GM10266 (cell line): ENCODE measurements around the gene CASP8.
"Not testable (repeated sequence)": the region's sequence is repeated elsewhere in the genome, so short reads cannot be mapped to it uniquely, and the experiment has no call there.

Source experiments
- DNase-seq: peaks from one replicate; pipeline ENCODE4 v3.0.0; 2012; ENCODE audit errors: extremely low spot score
- TF ChIP-seq, protein P1 (sequence below): IDR thresholded peaks from 2 replicates; pipeline ENCODE4 v1.5.1; 2012; ENCODE audit warnings: mild to moderate bottlenecking, low read depth; ENCODE audit not compliant: control insufficient read depth, insufficient read depth; ENCODE audit errors: missing control alignments

Gene CASP8

DNA sequence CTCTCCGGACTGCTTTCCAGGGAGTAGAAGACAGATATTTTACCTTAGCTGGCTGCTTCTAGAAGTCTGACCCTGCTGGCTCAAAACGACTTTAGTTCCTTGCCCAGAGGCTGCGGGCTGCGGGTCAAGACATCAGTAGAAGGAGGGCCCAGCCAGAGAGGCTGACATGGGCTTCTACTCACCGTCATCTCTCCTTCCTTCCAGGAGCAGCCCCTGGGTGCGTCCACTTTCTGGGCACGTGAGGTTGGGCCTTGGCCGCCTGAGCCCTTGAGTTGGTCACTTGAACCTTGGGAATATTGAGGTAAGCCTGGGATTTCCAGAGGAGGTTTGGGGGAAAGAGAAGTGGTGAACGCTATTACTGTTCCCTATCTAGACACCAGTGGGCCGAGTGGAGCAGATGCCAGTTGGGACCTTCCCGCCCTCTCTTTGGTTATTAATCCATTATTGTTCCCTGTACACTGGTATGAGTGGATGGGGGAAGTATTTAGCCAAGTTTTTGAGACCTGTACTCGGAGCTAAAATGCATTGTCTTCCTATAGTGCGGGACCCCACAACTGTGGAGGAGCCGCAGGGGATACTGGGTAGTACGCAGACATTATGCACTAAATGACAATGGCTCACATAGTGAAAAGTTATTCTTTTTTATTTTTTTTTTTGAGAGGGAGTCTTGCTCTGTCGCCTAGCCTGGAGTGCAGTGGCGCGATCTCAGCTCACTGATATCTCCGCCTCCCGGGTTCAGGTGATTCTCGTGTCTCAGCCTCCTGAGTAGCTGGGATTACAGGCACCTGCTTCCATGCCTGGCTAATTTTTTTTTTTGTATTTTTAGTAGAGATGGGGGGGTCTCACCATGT is 26.3 kb upstream of the CASP8 start:
- no peak for DNase-seq
- TF ChIP-seq, protein P1, sequence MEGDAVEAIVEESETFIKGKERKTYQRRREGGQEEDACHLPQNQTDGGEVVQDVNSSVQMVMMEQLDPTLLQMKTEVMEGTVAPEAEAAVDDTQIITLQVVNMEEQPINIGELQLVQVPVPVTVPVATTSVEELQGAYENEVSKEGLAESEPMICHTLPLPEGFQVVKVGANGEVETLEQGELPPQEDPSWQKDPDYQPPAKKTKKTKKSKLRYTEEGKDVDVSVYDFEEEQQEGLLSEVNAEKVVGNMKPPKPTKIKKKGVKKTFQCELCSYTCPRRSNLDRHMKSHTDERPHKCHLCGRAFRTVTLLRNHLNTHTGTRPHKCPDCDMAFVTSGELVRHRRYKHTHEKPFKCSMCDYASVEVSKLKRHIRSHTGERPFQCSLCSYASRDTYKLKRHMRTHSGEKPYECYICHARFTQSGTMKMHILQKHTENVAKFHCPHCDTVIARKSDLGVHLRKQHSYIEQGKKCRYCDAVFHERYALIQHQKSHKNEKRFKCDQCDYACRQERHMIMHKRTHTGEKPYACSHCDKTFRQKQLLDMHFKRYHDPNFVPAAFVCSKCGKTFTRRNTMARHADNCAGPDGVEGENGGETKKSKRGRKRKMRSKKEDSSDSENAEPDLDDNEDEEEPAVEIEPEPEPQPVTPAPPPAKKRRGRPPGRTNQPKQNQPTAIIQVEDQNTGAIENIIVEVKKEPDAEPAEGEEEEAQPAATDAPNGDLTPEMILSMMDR = no peak

DNA sequence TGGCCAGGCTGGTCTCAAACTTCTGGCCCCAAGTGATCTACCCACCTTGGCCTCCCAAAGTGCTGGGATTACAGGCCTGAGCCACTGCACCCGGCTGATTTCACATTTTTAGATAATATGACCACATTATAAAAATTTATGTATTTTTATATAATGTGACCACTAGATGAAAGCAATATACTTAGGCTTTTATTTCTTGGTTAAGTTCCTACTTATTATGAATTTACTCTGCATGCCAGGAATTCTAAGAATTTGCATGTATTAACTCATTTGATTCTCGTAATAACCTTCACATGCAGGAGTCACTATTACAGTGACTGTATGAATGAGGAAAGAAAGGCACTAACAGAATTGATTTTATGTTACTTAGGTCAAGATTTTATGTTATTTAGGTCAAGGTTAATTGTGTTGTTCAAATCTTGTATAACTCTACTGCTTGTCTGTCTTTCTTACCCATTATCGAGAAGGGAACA is 25.6 kb upstream of the CASP8 start:
- DNase-seq = no peak
- TF ChIP-seq, protein P1 = no peak

DNA sequence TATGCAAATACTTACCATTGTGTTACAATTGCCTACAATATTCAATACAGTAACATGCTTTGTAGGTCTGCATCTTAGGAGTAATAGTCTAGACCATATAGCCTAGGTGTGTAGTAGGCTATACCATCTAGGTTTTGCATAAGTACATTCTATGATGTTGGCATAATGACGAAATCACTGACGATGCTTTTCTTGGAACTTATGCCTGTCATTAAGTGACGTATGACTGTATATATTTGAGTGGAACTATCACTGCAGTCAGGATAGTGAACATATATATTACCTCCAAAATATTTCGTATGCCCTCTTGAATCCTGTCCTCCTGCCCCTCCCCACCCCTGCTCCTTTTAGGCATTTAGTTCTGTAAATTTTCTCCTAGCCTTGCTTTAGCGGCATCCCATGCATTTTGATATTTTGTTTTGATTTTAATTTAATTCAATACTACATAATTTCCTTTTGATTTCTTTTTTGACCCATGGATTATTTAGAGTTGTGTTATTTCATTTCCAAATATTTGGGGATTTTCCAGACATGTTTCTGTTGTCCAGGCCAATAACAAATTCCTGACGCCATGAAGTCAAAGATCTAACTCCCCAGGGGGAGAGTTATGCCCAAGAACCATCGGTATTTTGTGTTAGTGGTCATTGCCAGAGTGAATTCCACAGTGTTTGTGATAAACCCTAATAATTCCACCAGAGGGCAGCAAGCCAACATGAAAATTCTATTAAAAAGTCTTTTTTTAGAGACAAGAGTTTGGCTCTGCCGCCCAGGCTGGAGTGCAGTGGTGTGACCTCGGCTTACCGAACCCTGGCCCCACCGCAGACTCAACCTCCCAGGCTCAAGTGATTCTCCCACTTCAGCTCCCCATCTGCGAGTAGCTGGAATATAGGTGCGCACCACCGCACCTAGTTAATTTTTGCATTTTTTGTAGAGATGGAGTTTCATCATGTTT is 24.2 kb upstream of the CASP8 start:
- peak; percentile 58 for DNase-seq
- TF ChIP-seq, protein P1 = peak; percentile 53

DNA sequence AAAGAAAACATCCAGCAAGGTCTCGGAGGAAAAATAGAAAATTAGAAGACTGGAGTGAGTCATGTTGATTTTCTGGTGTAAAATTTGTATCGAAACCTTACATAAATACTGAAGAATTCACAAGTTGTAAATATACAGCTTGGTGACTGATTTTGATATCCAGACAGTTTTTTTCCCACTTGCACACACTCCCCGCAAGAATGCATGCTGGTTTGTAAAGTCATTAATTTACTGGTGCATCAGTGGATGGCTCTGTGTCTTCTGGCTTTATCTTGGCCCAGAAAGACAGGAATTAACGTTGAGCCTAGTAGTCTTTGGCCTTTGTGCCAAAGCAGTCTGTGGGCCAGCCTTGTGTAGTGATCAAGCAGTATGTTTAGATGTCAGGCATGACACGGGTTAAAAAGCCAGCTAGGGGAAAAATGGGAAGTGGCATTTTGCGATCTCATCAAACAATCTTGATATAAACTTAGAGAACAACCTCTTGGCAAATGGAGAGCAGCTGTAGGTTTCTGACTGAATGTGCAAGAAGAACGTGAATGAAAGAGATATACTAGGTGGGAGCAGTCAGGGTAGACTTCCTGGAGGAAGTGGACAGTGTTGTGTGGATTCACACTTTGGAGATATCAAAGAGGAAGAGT is 22.7 kb upstream of the CASP8 start:
- DNase-seq = no peak
- TF ChIP-seq, protein P1 = no peak

DNA sequence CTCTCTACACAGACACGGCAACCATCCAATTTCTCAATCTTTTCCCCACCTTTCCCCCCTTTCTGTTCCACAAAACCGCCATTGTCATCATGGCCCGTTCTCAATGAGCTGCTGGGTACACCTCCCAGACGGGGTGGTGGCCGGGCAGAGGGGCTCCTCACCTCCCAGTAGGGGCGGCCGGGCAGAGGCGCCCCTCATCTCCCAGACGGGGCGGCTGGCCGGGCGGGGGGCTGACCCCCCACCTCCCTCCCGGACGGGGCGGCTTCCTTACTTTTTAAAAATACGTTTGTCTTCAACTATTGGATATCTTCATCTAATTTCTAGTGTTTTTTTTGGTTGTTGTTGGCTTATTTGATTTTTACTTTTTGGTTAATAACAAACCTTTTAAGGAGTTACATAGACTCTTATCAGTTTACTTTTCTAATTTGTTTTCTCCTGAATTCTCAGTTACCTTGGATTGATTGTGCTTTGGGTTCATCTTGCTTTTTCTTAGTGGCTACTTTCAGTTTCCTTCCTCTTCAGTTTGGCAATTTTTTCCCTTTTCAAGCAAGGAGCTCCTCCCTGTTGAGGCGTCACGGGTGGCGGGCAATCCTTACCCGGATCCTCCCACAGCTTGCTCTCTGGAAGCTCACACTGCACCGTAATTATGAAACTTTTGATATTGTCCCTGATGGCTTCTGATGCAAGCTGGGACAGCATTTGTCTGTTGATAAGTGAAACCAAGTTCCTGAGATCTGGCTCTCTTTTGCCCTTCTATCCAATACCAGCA is 21.0 kb upstream of the CASP8 start:
- not testable (repeated sequence) for DNase-seq

DNA sequence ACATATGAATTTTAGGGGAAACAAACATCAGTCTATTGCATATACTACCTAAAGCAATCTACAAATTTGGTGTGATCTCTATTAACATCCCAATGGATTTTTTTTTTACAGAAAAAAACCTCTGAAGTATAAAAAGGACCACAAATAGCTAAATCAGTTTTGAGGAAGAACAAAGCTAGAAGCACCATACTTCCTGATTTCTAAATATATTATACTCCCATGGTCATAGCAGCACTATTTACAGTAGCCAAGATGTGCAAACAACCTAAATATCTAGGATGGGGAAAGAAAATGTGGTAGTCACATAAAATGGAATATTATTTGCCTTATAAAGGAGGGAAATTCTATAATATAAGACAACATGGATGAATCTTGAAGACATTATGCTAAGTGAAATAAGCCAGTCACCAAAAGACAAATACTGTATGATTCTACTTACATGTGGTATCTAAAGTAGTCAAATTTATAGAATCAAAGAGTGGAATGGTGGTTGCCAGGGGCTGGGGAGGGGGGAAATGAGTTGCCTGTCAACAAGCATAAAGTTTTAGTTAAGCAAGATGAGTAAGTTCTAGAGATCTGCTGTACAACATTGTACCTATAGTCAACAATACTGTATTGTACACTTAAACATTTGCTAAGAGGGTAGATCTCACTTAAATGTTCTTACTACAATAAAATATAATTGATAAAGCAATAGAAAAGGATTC is 17.6 kb upstream of the CASP8 start:
- no peak for DNase-seq
- TF ChIP-seq, protein P1 = no peak

DNA sequence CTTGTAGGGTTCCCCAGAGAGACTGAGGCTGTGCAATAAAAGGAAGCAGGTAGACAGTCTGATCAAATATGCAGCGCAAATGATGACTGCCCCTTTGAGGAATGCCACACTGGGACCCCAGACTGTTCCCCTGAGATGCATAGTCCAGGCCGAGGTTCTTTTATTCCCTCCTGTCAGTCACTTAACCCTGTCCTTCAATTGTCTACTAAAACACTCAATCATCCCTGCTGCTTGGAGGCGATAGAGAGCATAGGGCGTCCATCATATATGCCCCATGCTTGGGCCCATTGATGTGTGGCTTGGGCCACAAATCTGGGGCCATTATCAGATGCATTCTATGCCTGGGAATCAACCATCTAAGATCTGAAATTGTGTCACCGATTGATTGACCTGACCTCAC is 15.5 kb upstream of the CASP8 start:
- no peak for DNase-seq
- TF ChIP-seq, protein P1 = no peak
